ENCODE results near the gene QKI. TPM values are rescaled to one million over a fixed set of nuclear protein-coding genes. Genes with fewer than 3 reads are reported as not detected.
"Not testable (repeated sequence)": the region's sequence is repeated elsewhere in the genome, so short reads cannot be mapped to it uniquely, and the experiment has no call there.

QKI gene
- total RNA-seq, 1 experiment from 2014 or later, result 194 TPM

- not testable (repeated sequence) for H3K27ac ChIP-seq; H3K27me3 ChIP-seq (replicated peaks); H3K4me3 ChIP-seq; DNase-seq (ENCODE audit: low read depth in 1 of 2, low spot score in 2 of 2); H3K4me1 ChIP-seq (replicated peaks); H3K9me3 ChIP-seq (replicated peaks); H3K36me3 ChIP-seq
These were observed 31.1 kb upstream of the QKI start for GRCh38 chr6:163383396-163383795.

- no peaks in the 10 kb centered on the region for H3K36me3 ChIP-seq
- H3K4me3 ChIP-seq, result no peak overlapping the region
- no peak overlapping the region for H3K27ac ChIP-seq
- no peak for DNase-seq (ENCODE audit: low read depth in 1 of 2, low spot score in 2 of 2)
- H3K4me1 ChIP-seq (replicated peaks), result no peaks in the 10 kb centered on the region
- peaks cover 2% of the 10 kb centered on the region; the same call in 1 of the 2 replicates for H3K9me3 ChIP-seq (replicated peaks)
- H3K27me3 ChIP-seq (replicated peaks), result no peaks in the 10 kb centered on the region
These were observed 30.6 kb upstream of the QKI start for GRCh38 chr6:163383912-163384311.

GRCh38 chr6:163384510-163384909 is 30.0 kb upstream of the QKI start:
- DNase-seq (ENCODE audit: low read depth in 1 of 2, low spot score in 2 of 2), result no peak
- no peaks in the 10 kb centered on the region for H3K27me3 ChIP-seq (replicated peaks)
- H3K36me3 ChIP-seq, result no peaks in the 10 kb centered on the region
- no peak overlapping the region for H3K4me3 ChIP-seq
- H3K9me3 ChIP-seq (replicated peaks), result peaks cover 2% of the 10 kb centered on the region; the same call in 1 of the 2 replicates
- H3K27ac ChIP-seq, result no peak overlapping the region
- H3K4me1 ChIP-seq (replicated peaks), result no peaks in the 10 kb centered on the region

GRCh38 chr6:163385503-163385902 is 29.0 kb upstream of the QKI start:
- H3K4me1 ChIP-seq (replicated peaks); H3K4me3 ChIP-seq; H3K27ac ChIP-seq; H3K9me3 ChIP-seq (replicated peaks); H3K36me3 ChIP-seq; DNase-seq (ENCODE audit: low read depth in 1 of 2, low spot score in 2 of 2); H3K27me3 ChIP-seq (replicated peaks): not testable (repeated sequence)

- Histone ChIP-seq H3K4me1 (replicated peaks) (no peaks in the 10 kb centered on the region), H3K4me3 (no peak overlapping the region), H3K9me3 (replicated peaks) (peaks cover 2% of the 10 kb centered on the region; the same call in 1 of the 2 replicates), H3K27ac (no peak overlapping the region), H3K36me3 (no peaks in the 10 kb centered on the region), H3K27me3 (replicated peaks) (no peaks in the 10 kb centered on the region)
- no peak for DNase-seq (ENCODE audit: low read depth in 1 of 2, low spot score in 2 of 2)
These were observed 28.1 kb upstream of the QKI start for GRCh38 chr6:163386329-163386908.

GRCh38 chr6:163387317-163387716 is 27.2 kb upstream of the QKI start:
- Histone ChIP-seq H3K36me3 (no peaks in the 10 kb centered on the region), H3K9me3 (replicated peaks) (peaks cover 2% of the 10 kb centered on the region; the same call in 1 of the 2 replicates), H3K27ac (no peak overlapping the region), H3K4me3 (no peak overlapping the region), H3K4me1 (replicated peaks) (peaks cover 6% of the 10 kb centered on the region; the same call in 1 of the 2 replicates), H3K27me3 (replicated peaks) (no peaks in the 10 kb centered on the region)
- no peak for DNase-seq (ENCODE audit: low read depth in 1 of 2, low spot score in 2 of 2)

GRCh38 chr6:163389354-163389753 is 25.2 kb upstream of the QKI start:
- no peak for DNase-seq (ENCODE audit: low read depth in 1 of 2, low spot score in 2 of 2)
- Histone ChIP-seq H3K4me1 (replicated peaks) (peaks cover 8% of the 10 kb centered on the region; the same call in 1 of the 2 replicates), H3K36me3 (no peaks in the 10 kb centered on the region), H3K9me3 (replicated peaks) (no peaks in the 10 kb centered on the region; the same call in 1 of the 2 replicates), H3K27ac (no peak overlapping the region), H3K27me3 (replicated peaks) (no peaks in the 10 kb centered on the region), H3K4me3 (no peak overlapping the region)

- DNase-seq (ENCODE audit: low read depth in 1 of 2, low spot score in 2 of 2), result no peak
- Histone ChIP-seq H3K4me1 (replicated peaks) (peaks cover 8% of the 10 kb centered on the region; the same call in 1 of the 2 replicates), H3K27me3 (replicated peaks) (no peaks in the 10 kb centered on the region), H3K36me3 (no peaks in the 10 kb centered on the region), H3K4me3 (no peak overlapping the region), H3K9me3 (replicated peaks) (no peaks in the 10 kb centered on the region), H3K27ac (no peak overlapping the region)
These were observed 23.7 kb upstream of the QKI start for GRCh38 chr6:163390770-163391169.

- no peak overlapping the region for H3K4me3 ChIP-seq
- H3K4me1 ChIP-seq (replicated peaks), result peaks cover 8% of the 10 kb centered on the region; the same call in 1 of the 2 replicates
- no peaks in the 10 kb centered on the region for H3K27me3 ChIP-seq (replicated peaks)
- H3K27ac ChIP-seq, result no peak overlapping the region
- no peaks in the 10 kb centered on the region for H3K9me3 ChIP-seq (replicated peaks)
- DNase-seq (ENCODE audit: low read depth in 1 of 2, low spot score in 2 of 2), result no peak
- H3K36me3 ChIP-seq, result no peaks in the 10 kb centered on the region
These were observed 22.5 kb upstream of the QKI start for GRCh38 chr6:163391985-163392384.

GRCh38 chr6:163392533-163392932 is 22.0 kb upstream of the QKI start:
- no peak for DNase-seq (ENCODE audit: low read depth in 1 of 2, low spot score in 2 of 2)
- H3K4me3 ChIP-seq, result no peak overlapping the region
- H3K4me1 ChIP-seq (replicated peaks), result peaks cover 8% of the 10 kb centered on the region; the same call in 1 of the 2 replicates
- no peaks in the 10 kb centered on the region for H3K27me3 ChIP-seq (replicated peaks)
- H3K27ac ChIP-seq, result no peak overlapping the region
- H3K9me3 ChIP-seq (replicated peaks), result no peaks in the 10 kb centered on the region
- no peaks in the 10 kb centered on the region for H3K36me3 ChIP-seq

GRCh38 chr6:163393923-163394322 is 20.6 kb upstream of the QKI start:
- Histone ChIP-seq H3K36me3 (no peaks in the 10 kb centered on the region), H3K9me3 (replicated peaks) (no peaks in the 10 kb centered on the region), H3K27ac (no peak overlapping the region), H3K4me1 (replicated peaks) (peaks cover 8% of the 10 kb centered on the region; the same call in 1 of the 2 replicates), H3K27me3 (replicated peaks) (no peaks in the 10 kb centered on the region), H3K4me3 (no peak overlapping the region)
- no peak for DNase-seq (ENCODE audit: low read depth in 1 of 2, low spot score in 2 of 2)

GRCh38 chr6:163394659-163395058 is 19.9 kb upstream of the QKI start:
- Histone ChIP-seq H3K9me3 (replicated peaks) (no peaks in the 10 kb centered on the region), H3K27me3 (replicated peaks) (no peaks in the 10 kb centered on the region), H3K4me1 (replicated peaks) (peaks cover 8% of the 10 kb centered on the region; the same call in 1 of the 2 replicates), H3K36me3 (no peaks in the 10 kb centered on the region), H3K4me3 (no peak overlapping the region), H3K27ac (no peak overlapping the region)
- DNase-seq (ENCODE audit: low read depth in 1 of 2, low spot score in 2 of 2), result no peak

- Histone ChIP-seq H3K36me3 (no peaks in the 10 kb centered on the region), H3K27ac (no peak overlapping the region), H3K4me1 (replicated peaks) (peaks cover 8% of the 10 kb centered on the region; the same call in 1 of the 2 replicates), H3K4me3 (no peak overlapping the region), H3K9me3 (replicated peaks) (no peaks in the 10 kb centered on the region), H3K27me3 (replicated peaks) (no peaks in the 10 kb centered on the region)
- no peak for DNase-seq (ENCODE audit: low read depth in 1 of 2, low spot score in 2 of 2)
These were observed 19.2 kb upstream of the QKI start for GRCh38 chr6:163395122-163395830.

- Histone ChIP-seq H3K36me3 (no peaks in the 10 kb centered on the region), H3K9me3 (replicated peaks) (no peaks in the 10 kb centered on the region), H3K27me3 (replicated peaks) (no peaks in the 10 kb centered on the region), H3K27ac (no peak overlapping the region), H3K4me1 (replicated peaks) (peaks cover 8% of the 10 kb centered on the region; the same call in 1 of the 2 replicates), H3K4me3 (no peak overlapping the region)
- DNase-seq (ENCODE audit: low read depth in 1 of 2, low spot score in 2 of 2), result no peak
These were observed 18.7 kb upstream of the QKI start for GRCh38 chr6:163395831-163396185.
